Suprapubic skin (tissue), 4 donors: ENCODE results near the gene SRGAP1.

Experiments
- EP300 ChIP-seq: sonication (generic); formaldehyde crosslinking; IDR thresholded peaks from one replicate; pipeline ENCODE4 v1.6.1; 2017; ENCODE audit warnings: antibody characterized with exemption
- POLR2A ChIP-seq, 2 donors: fragments of 450-650 bp; IDR thresholded peaks; one replicate each; pipeline ENCODE4 v1.6.1; 2017; ENCODE audit warnings: antibody characterized with exemption in 2 of 2, mild to moderate bottlenecking in 2 of 2, moderate library complexity in 2 of 2
- POLR2AphosphoS5 ChIP-seq, 3 donors: sonication (generic); formaldehyde crosslinking; IDR thresholded peaks; one replicate each; pipeline ENCODE4 v1.6.1; 2017; ENCODE audit warnings: antibody characterized with exemption in 3 of 3
- TF ChIP-seq, protein P1 (sequence below), 2 donors: fragments of 200-600 bp in 1 of 2; fragments of 450-650 bp in 1 of 2; sonication (generic) in 1 of 2; IDR thresholded peaks; one replicate each; pipeline ENCODE4 v1.5.1; 2016 to 2019; ENCODE audit warnings: antibody characterized with exemption in 2 of 2, mild to moderate bottlenecking in 1 of 2, moderate library complexity in 1 of 2

DNA sequence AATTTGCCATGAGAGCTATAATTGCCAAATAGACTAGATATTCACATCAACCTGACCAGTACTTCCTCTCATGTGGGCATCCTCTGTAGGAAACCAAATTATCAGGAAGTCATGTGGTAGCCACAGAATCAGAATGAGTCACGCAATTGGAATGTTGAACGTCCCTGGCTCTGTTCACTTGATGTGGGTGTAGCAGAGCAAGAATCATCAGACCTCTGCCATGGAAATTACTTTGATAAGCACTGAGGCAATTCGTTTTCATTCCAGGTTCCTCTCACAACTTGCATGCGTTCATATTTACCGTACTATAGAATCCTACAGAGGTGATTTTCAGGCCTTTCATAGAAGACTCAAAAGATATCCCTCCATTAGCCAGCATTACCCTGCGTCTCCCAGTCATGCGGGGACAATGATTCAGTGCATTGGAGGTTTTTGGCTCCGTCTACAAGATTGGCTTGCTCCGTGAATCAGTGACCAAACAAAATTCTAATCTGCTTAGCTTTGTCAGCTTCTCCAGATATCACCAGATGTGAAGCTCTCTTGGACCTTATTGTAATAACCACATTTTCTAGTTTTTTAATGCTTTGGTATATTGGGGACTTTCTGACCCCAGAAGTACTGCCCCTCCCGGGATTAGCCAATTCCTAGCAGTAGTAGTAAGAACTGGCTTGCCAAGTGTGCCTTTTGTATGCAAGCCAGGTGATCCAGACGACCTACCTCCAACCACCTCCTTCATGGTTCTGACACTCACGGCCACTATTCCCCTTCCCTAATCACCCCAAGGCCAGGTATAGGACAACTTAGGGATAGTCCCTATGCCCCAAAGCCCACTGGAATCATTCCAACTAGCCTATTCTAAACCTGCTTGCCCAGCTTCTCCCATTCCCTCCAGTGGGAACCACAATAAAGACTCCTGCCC, 244.2 kb downstream of the SRGAP1 start:
- TF ChIP-seq, protein P1, sequence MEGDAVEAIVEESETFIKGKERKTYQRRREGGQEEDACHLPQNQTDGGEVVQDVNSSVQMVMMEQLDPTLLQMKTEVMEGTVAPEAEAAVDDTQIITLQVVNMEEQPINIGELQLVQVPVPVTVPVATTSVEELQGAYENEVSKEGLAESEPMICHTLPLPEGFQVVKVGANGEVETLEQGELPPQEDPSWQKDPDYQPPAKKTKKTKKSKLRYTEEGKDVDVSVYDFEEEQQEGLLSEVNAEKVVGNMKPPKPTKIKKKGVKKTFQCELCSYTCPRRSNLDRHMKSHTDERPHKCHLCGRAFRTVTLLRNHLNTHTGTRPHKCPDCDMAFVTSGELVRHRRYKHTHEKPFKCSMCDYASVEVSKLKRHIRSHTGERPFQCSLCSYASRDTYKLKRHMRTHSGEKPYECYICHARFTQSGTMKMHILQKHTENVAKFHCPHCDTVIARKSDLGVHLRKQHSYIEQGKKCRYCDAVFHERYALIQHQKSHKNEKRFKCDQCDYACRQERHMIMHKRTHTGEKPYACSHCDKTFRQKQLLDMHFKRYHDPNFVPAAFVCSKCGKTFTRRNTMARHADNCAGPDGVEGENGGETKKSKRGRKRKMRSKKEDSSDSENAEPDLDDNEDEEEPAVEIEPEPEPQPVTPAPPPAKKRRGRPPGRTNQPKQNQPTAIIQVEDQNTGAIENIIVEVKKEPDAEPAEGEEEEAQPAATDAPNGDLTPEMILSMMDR (IDR thresholded peaks at IDR 0.05): no peak
- TF ChIP-seq EP300 (no peak), POLR2AphosphoS5 (IDR thresholded peaks at IDR 0.05) (peak in 2 of 3 donors; percentile 75), POLR2A (IDR thresholded peaks at IDR 0.05) (no peak)
